CD4-positive, alpha-beta T cell treated with Interleukin-17A for 4 hours (primary cell): ENCODE results near the gene HS6ST1.

Experiments
- DNase-seq: peaks from one replicate; pipeline ENCODE4 v3.0.0-alpha.2; 2020; ENCODE audit warnings: mixed read lengths

HS6ST1 gene

DNA sequence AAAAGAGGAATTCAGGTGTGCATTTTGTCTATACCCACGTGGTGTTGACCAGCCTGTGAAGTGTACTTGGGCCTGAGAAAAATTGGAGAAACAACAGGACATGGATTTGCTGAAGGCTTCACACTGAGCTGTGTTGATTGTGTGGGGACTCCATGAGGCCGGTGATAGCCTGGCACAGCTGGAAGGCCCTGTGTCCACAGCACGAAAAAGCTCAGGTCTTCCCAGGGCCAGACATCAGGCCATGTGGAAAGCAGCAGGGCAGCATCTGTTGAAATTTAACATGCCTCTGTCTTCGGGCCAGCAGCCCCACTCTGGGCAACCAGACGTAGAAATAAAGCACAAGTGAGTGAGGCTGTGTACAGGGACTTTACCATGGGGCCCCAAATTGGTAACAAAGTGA is 84.1 kb downstream of the HS6ST1 start:
- DNase-seq: no peak

DNA sequence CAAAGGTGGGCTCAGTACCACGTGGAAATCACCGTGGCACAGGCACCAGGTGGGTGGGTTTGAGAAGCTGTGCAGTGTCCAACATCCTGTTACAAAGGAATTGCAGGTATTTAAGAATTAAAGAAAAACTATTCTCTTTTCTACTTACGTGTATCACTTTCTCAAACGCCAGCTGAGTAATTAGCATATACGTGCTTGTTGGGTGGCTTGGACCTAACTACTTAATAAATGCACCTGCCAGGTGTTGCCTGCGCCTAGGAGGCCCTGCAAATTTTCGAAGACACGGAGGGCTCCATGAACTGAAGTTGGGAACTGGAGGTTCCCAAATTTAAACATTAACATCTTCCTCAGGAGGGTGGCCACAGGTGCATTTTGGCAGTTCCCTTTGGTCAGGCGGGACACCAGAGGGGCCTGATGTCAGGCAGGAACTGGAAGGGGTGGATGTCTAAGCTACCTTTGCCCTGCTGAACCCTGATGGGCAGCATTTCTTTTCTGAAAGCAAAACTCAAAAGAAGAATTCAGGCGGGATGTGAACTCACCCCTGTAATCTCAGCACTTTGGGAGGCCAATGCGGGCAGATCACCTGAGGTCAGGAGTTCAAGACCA is 84.8 kb downstream of the HS6ST1 start:
- DNase-seq: no peak

DNA sequence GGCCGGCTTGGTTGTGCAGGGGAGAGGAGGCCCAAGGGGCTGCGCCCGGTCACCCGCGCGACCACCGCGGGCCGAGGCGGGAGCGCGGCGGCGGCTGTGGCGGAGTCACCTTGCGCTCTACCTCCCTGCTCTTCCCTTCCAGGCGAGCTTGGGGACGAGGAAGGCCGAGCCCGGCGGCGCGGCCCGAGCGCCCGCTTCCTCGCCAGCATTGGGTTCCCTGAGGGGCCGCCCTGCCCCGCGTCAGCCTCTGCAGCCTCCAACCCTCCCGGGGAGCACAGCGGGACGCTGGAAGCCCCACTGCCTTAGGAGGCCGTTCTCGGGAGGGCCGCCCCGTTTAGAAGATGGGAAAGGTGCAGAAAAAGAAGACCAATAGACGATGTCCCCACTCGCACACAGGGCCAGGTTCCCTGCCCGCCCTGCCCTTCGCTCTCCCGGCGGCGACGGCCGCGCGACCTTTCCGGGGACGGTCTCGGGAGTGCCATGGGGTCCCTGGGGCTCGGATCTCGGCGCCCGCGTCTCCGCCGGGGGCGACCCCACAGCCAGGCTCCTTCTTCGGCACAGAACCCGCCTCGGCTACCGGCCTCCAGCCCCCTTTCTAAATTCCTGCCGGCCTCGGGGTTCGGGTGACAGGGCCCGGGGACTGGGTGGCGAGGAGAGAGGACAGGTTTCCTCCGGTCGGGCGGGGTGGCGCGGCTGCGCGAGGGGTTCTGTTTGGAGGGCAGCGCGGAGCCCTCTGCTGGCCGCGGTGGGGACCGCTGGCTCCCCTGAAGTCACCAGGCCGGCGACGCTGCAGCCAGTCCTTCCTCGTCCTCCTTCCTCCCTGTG is 85.5 kb downstream of the HS6ST1 start:
- DNase-seq: peak; percentile 89

DNA sequence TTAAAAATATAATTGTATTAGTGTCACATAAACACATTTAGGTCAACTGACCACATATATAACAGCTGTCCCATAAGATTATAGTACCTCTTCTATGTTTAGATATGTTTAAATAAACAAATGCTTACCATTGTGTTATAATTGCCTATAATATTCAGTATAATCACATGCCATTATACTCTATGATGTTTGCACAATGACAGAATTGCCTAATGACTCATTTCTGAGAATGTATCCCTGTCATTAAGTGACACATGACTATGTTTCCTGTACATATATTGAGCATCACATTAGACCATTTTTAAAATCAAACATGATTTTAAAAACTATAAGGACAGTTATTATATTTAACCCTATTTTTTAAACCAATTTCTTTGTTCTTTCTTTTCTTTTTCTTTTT is 89.8 kb downstream of the HS6ST1 start:
- no peak for DNase-seq

DNA sequence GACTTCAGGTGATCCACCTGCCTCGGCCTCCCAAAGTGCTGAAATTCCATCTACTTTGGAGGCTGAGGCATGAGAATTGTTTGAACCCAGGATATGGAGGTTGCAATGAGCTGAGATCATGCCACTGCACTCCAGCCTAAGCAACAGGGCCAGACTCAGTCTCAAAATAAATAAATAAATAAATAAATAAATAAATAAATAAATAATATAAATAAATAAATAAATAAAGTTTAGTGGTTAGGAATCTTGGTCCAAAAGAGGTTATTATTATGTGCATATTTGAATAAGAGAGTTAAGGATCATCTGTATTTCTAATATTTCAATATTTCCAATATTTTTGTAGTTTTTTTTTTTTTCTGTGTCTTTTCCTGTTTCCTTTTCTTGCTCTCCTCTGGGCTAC is 90.8 kb downstream of the HS6ST1 start:
- no peak for DNase-seq

DNA sequence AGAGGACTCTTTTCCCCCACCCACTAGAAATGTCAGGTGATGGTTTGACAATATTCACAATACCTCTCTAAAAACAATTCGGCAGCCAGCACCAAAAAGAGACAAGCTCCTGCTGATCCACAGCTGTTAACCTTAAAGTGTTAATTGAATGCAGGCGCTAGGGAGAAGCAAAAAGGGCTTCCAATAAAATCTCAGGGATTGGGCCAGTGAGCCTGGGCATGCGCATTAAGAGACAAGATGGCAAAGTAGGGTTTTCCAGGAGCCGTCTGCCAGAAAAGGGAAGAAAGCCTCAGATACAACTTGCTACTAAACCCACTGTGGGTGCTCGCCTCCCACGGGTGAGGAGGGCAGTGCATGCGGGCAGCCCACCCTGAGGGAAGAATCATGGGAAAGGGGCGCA is 98.8 kb downstream of the HS6ST1 start:
- no peak for DNase-seq

DNA sequence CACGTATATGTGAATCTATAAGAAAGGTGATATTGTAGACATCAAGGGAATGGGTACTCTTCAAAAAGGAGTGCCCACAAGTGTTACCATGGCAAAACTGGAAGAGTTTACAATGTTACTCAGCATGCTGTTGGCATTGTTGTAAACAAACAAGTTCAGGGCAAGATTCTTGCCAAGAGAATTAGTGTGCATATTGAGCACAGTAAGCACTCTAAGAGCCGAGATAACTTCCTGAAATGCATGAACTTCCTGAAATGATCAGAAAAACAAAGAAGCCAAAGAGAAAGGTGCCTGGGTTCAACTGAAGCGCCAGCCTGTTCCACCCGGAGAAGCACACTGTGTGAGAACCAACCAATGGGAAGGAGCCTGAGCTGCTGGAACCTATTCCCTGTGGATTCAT is 101.0 kb downstream of the HS6ST1 start:
- no peak for DNase-seq

DNA sequence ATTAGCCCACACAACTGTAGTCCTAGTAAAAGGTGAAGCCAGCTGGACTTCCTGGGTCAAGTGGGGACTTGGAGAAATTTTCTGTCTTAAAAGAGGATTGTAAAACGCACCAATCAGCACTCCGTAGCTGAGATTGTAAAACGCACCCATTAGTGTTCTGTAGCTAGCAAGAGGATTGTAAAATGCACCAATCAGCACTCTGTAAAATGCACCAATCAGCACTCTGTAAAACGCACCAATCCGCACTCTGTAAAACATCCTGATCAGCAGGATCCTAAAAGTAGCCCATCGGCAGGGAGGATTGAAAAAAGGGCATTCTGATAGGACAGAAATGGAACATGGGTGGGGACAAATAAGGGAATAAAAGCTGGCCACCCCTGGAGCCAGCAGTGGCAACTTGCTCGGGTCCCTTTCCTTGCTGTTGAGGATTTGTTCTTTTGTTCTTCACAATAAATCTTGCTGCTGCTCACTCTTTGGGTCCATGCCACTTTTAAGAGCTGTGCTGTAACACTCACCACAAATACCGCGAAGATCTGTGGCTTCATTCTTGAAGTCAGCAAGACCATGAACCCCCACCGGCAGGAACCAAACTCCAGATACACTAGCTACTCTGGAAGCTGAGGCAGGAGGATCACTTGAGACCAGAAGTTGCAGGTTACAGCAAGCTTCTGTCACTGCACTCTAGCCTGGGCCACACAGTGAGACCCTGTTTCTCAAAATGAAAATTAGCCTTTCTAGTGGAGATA is 102.6 kb downstream of the HS6ST1 start:
- no peak for DNase-seq
